Mucosa of descending colon (tissue), 3 donors: ENCODE data around the gene SORCS2. TPM values are rescaled to one million over a fixed set of nuclear protein-coding genes. Genes with fewer than 3 reads are reported as not detected.

Source experiments
- ATAC-seq: fragments of 200-7000 bp; cut with Tn5 transposase; one replicate; pipeline ENCODE4 v1.9.1; 2020; ENCODE audit warnings: mild to moderate bottlenecking, moderate library complexity
- DNase-seq, 3 donors: peaks; one replicate each; pipeline ENCODE4 v3.0.0-alpha.2; 2020
- H3K36me3 ChIP-seq: fragments of 200-600 bp; one replicate; pipeline ENCODE4 v1.8.0; 2021; ENCODE audit warnings: low read depth, mild to moderate bottlenecking
- H3K4me1 ChIP-seq: fragments of 200-600 bp; one replicate; pipeline ENCODE4 v1.8.0; 2021; ENCODE audit warnings: low read depth, mild to moderate bottlenecking
- H3K4me3 ChIP-seq: fragments of 200-600 bp; one replicate; pipeline ENCODE4 v1.8.0; 2021; ENCODE audit warnings: mild to moderate bottlenecking
- H3K9me3 ChIP-seq: fragments of 200-600 bp; one replicate; pipeline ENCODE4 v1.8.0; 2021; ENCODE audit warnings: mild to moderate bottlenecking
- CTCF ChIP-seq: fragments of 200-600 bp; IDR thresholded peaks from one replicate; pipeline ENCODE4 v1.8.0; 2022; ENCODE audit warnings: antibody characterized with exemption, mild to moderate bottlenecking
- intact Hi-C, 2 donors: fragments of 100-400 bp; cut with DNase I in 1 of 2; cut with micrococcal nuclease in 1 of 2; formaldehyde crosslinking; loops; one replicate each; pipeline versions ENCODE4 v1.11.0 to v1.11.1; 2022; cut with DNase I, micrococcal nuclease
- total RNA-seq, 3 donors: library from RNA; stranded (reverse); fragmentation: NEBNext Ultra II Directional in 2 of 3; extraction: Animal tissue kit (Norgen Biotek cat#: 25700) in 2 of 3; gene quantifications; one replicate each; pipeline versions ENCODE4 v1.2.1 to v1.2.4, GENCODE V29; 2021 to 2023
- donor health status: DM: no; HTN: no; CAD: no; lungs with moderate emphysema.
- donor health status: DM: no; HTN: no; CAD: no.
- donor health status: DM: no; HTN: yes; CAD: no.

Gene SORCS2
- total RNA-seq, 3 donors from 2014 or later, result 0.20 to 3.1 (median 1.5) TPM

- no peak for DNase-seq
- no peak for TF ChIP-seq CTCF
- Histone ChIP-seq H3K4me3 (no peak overlapping the region), H3K36me3 (no peaks in the 10 kb centered on the region), H3K9me3 (no peaks in the 10 kb centered on the region), H3K4me1 (no peaks in the 10 kb centered on the region)
- ATAC-seq, result no peak
- intact Hi-C loops, result no loop called here
Observed at GRCh38 chr4:7538518-7538917, 346.2 kb downstream of the SORCS2 start.

GRCh38 chr4:7539186-7539585 lies 346.8 kb downstream of the SORCS2 start:
- H3K4me1 ChIP-seq, result no peaks in the 10 kb centered on the region
- no peak for DNase-seq
- H3K36me3 ChIP-seq, result no peaks in the 10 kb centered on the region
- TF ChIP-seq CTCF, result no peak
- no peaks in the 10 kb centered on the region for H3K9me3 ChIP-seq
- no peak overlapping the region for H3K4me3 ChIP-seq
- intact Hi-C loops, result no loop called here
- ATAC-seq, result no peak

DNA sequence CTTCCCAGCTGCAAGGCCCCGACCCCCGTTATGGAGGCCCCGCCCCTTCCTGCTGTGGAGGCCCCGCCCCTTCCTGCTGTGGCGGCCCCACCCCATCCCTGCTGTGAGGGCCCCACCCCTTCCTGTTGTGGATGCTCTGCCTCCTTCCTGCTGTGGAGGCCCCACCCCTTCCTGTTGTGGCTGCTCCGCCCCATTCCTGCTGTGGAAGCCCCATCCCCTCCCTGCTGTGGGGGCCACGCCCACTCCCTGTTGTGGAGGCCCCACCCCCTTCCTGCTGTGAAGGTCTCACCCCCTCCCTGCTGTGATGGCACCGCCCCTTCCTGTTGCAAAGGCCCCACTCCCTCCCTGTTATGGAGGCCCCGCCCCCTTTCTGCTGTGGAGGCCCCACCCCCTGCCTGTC lies 347.3 kb downstream of the SORCS2 start:
- intact Hi-C loops, result no loop called here
- peak in 1 of 3 donors; percentile 62 for DNase-seq
- Histone ChIP-seq H3K4me3 (no peak overlapping the region), H3K9me3 (no peaks in the 10 kb centered on the region), H3K4me1 (no peaks in the 10 kb centered on the region), H3K36me3 (no peaks in the 10 kb centered on the region)
- ATAC-seq, result peak; percentile 50
- TF ChIP-seq CTCF, result no peak

DNA sequence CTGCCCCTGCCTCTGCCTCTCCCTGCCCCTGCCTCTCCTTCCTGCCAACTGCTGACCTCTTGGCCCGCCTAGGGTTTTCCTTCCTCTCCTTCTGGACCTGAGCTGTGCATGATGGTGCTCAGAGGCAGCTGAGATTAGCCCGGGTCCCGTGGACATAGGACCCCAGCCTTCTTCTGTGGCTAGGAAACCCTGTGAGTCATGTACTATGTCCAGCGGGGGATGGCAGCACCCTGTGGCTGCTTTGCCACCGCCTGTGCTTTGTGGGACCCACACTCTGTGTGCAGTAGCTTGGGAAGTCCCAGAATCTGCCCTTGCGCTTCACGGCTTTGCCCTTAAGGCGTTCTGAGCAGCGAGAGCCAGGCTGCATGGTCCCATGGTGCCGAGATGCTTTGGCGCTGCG lies 347.9 kb downstream of the SORCS2 start:
- ATAC-seq, result no peak
- intact Hi-C loops, result no loop called here
- no peaks in the 10 kb centered on the region for H3K36me3 ChIP-seq
- no peaks in the 10 kb centered on the region for H3K4me1 ChIP-seq
- no peaks in the 10 kb centered on the region for H3K9me3 ChIP-seq
- no peak for TF ChIP-seq CTCF
- DNase-seq, result no peak
- no peak overlapping the region for H3K4me3 ChIP-seq

DNA sequence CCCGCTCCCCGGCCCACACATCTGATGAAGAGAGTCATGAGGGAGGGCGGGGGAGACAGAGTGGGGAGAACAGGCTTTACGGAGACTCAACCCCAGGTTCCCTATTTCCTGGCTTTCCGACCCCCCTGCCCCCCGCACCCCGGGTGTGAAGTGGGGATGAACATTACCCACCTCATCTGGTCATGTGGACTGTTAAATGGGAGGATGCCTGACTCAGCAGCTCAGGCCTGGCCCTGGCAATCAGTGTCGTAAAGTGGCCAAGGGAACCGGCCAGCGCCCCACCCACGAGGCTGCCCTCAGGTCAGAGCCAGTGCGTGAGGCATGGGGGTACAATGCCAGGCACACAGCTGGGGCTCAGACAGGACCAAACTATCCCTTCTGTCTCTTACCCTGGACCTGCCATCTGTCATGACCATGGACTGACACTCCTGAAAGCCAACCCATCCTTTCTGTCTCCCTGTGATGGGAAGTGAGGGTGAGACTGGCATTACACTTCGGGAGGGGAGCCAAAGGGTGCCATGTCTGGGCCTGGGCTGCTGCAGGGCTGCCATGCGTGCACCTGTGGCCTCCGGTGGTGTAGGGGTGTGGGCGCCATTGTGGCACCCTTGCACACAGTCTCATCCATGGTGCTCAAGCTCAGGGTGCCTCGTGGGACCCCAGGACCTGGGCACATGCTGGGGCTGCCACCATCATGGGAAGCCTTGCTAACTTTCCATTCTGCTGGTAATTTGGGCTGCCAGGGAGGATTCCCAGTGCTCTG lies 348.5 kb downstream of the SORCS2 start:
- Histone ChIP-seq H3K36me3 (no peaks in the 10 kb centered on the region), H3K9me3 (no peaks in the 10 kb centered on the region), H3K4me1 (no peaks in the 10 kb centered on the region), H3K4me3 (no peak overlapping the region)
- TF ChIP-seq CTCF, result no peak
- intact Hi-C loops, result no loop called here
- DNase-seq (no peak), ATAC-seq (no peak)
